ENCODE measurements around the gene GPR152. TPM values are rescaled to one million over a fixed set of nuclear protein-coding genes. Genes with fewer than 3 reads are reported as not detected.

The GPR152 gene
- total RNA-seq, 1 experiment from 2014 or later, result not detected

GRCh38 chr11:67497656-67498291 is 45.2 kb upstream of the GPR152 start:
- H3K27ac Mint-ChIP-seq, result no peak overlapping the region
- H3K27me3 Mint-ChIP-seq (ENCODE audit: low read depth), result peaks cover 2% of the 10 kb centered on the region; the same call in 1 of the 2 replicates
- Histone ChIP-seq H2BK15ac (ENCODE audit: low read depth, low read length) (no peak overlapping the region), H2AK5ac (ENCODE audit: insufficient read length, low read length) (no peak overlapping the region), H3K9me3 (ENCODE audit: control insufficient read depth, low read depth, low read length) (no peaks in the 10 kb centered on the region), H2BK5ac (ENCODE audit: insufficient read length, low read length) (no peak overlapping the region), H4K20me1 (ENCODE audit: control insufficient read depth, insufficient read depth, insufficient read length) (no peaks in the 10 kb centered on the region), H3K23me2 (ENCODE audit: insufficient read length, low read depth, low read length, poor library complexity, severe bottlenecking) (no peaks in the 10 kb centered on the region), H3K27ac (ENCODE audit: insufficient read length, low read depth, low read length) (no peak overlapping the region), H2BK12ac (ENCODE audit: insufficient read length, low read depth, low read length) (no peak overlapping the region), H2AFZ (ENCODE audit: low read length) (no peak overlapping the region), H2BK120ac (ENCODE audit: low read depth, low read length, poor library complexity, severe bottlenecking) (no peak overlapping the region), H4K8ac (replicated peaks; ENCODE audit: insufficient read length, low read depth, low read length) (no peak overlapping the region), H2BK20ac (ENCODE audit: low read depth, low read length, poor library complexity, severe bottlenecking) (no peak overlapping the region), H3K27me3 (ENCODE audit: insufficient read depth, low read length) (no peaks in the 10 kb centered on the region), H3T11ph (ENCODE audit: low read length) (no peak overlapping the region), H3K14ac (ENCODE audit: insufficient read depth, low read length) (no peak overlapping the region), H3K4ac (ENCODE audit: low read depth, low read length) (no peak overlapping the region), H4K91ac (ENCODE audit: insufficient read length, low read depth, low read length) (no peak overlapping the region), H3K79me1 (ENCODE audit: insufficient read depth, low read depth, low read length, poor library complexity, severe bottlenecking) (no peaks in the 10 kb centered on the region), H4K5ac (ENCODE audit: insufficient read length, low read depth, low read length) (no peak overlapping the region), H3K4me2 (ENCODE audit: insufficient read depth, insufficient read length, low read length) (no peak overlapping the region), H3K79me2 (ENCODE audit: insufficient read depth, low read length) (no peaks in the 10 kb centered on the region), H3K18ac (ENCODE audit: insufficient read length, low read depth, low read length) (no peak overlapping the region), H3K9ac (ENCODE audit: extremely low read depth, insufficient read length, low read length) (no peak overlapping the region), H3K23ac (ENCODE audit: insufficient read length, low read depth, low read length) (no peak overlapping the region), H3K56ac (ENCODE audit: insufficient read length, low read depth, low read length) (no peak overlapping the region), H3K4me1 (ENCODE audit: insufficient read depth, low read length) (no peaks in the 10 kb centered on the region)
- no CpG with 5 or more reads among the region's 21 CpGs for WGBS (ENCODE audit: extremely low coverage, insufficient read length, low lambda C conversion rate)
- no peaks in the 10 kb centered on the region for H3K9me3 Mint-ChIP-seq
- TF ChIP-seq CTCF (conservative IDR thresholded peaks at IDR 0.05), result no peak
- peaks cover 5 to 29% (median 10%) of the 10 kb centered on the region in 3 experiments for H3K36me3 Mint-ChIP-seq (ENCODE audit: insufficient read depth in 1 of 3, low read depth in 3 of 3)
- peaks cover 0 to under 1% of the 10 kb centered on the region in 2 experiments; a peak in 2 of 4 replicates for H3K4me1 Mint-ChIP-seq
- no peak for DNase-seq
- no peak overlapping the region for H3K4me3 Mint-ChIP-seq
